Measurements from ENCODE around the gene QRFP.

QRFP gene

DNA sequence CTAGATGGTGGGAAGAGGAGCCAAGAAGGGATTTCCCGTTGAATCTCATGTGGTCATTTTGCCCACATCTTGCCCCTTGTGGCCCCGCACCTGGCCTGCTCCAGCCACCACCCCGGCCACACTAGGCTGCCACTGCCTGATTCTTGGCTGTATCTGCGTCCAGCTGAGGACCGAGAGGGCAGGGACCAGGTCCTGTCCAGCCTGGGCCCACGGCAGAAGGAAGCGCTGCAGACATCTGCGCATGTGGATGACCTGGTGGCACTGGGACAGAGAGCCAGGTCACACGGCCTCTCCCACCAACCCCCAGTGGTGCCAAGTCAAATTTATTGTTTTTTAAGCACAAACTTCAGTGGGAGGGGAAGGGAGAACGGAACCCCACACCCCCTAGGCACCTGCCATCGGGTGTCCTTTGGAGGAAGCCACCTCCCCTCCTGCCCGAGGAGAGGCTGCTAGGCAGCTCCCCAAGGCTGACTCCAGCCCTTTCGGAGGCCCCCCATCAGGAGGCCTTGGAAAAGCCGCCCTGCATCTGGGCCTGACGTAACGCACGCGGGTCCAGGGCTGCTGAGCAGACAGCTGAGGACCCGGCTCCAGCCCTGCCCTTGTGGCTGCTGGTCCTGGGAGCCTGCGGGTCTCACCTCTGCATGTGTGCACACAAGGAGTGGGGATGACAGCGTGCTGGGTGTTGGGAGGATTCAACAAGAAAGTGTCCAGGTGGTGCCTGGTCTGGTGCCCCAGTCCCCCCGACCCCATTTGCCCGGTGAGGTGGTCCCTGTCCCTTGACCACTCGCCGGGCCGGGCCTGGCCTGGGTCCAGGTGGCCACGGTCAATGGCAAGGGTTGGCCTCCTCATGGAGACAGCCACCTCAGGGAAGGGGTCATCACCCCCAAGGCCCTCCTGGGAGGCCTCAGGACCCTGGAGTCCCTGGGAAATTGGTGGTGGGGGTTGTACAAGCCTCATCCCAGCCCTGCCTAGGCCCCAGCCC is 5.9 kb upstream of the QRFP start:
- TF ChIP-seq, protein P1, sequence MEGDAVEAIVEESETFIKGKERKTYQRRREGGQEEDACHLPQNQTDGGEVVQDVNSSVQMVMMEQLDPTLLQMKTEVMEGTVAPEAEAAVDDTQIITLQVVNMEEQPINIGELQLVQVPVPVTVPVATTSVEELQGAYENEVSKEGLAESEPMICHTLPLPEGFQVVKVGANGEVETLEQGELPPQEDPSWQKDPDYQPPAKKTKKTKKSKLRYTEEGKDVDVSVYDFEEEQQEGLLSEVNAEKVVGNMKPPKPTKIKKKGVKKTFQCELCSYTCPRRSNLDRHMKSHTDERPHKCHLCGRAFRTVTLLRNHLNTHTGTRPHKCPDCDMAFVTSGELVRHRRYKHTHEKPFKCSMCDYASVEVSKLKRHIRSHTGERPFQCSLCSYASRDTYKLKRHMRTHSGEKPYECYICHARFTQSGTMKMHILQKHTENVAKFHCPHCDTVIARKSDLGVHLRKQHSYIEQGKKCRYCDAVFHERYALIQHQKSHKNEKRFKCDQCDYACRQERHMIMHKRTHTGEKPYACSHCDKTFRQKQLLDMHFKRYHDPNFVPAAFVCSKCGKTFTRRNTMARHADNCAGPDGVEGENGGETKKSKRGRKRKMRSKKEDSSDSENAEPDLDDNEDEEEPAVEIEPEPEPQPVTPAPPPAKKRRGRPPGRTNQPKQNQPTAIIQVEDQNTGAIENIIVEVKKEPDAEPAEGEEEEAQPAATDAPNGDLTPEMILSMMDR (IDR thresholded peaks at IDR 0.05; ENCODE audit: low read depth, low read length): no peak
- TF ChIP-seq POLR2A (IDR thresholded peaks at IDR 0.05; ENCODE audit: extremely low read depth, insufficient read length) (no peak), MYC (IDR thresholded peaks at IDR 0.05; ENCODE audit: low read depth, low read length) (no peak)
- TF ChIP-seq, protein P2, sequence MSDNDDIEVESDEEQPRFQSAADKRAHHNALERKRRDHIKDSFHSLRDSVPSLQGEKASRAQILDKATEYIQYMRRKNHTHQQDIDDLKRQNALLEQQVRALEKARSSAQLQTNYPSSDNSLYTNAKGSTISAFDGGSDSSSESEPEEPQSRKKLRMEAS (IDR thresholded peaks at IDR 0.05; ENCODE audit: low read depth, low read length): no peak
- no peak for DNase-seq (ENCODE audit: low read depth)
- H3K4me3 ChIP-seq (ENCODE audit: low read depth, low read length): no peak overlapping the region

DNA sequence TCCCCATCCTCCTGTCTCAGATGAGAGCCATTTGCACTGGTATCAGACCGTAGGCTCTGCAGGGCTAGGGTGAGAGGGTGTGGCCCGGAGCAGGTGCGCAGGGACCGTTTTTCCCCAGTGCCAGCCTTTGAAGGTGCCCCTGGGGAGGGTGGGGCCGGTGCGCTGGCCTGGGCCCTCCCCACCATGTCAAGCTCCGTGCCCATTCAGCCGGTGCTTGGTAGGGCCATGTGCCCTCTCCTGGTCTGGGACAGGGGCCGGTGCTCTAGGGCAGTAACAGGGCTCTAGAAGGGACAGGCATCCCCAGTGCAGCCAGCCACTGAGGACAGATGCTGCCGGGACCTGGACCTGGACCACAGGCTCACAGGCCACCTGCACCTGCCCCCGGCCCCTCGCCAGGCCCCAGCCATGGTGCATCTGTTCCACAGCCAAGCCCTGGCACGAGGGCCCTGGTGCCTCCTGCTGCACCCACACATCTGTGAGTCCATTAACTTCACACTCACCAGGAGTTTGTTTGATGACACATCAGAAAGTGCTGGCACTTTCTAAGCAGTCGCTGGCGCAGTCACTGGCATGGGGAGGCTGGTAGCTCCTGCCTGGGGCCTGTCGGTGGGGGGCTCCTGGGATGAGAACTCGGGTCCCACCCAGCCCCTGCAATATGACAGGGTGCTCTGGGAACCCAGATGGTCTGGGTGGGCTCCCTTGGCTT is 5.0 kb upstream of the QRFP start:
- no peak for TF ChIP-seq MYC (IDR thresholded peaks at IDR 0.05; ENCODE audit: low read depth, low read length)
- TF ChIP-seq, protein P2 (IDR thresholded peaks at IDR 0.05; ENCODE audit: low read depth, low read length): no peak
- TF ChIP-seq POLR2A (IDR thresholded peaks at IDR 0.05; ENCODE audit: extremely low read depth, insufficient read length): no peak
- TF ChIP-seq, protein P1 (IDR thresholded peaks at IDR 0.05; ENCODE audit: low read depth, low read length): no peak
- no peak overlapping the region for H3K4me3 ChIP-seq (ENCODE audit: low read depth, low read length)
- DNase-seq (ENCODE audit: low read depth): no peak

DNA sequence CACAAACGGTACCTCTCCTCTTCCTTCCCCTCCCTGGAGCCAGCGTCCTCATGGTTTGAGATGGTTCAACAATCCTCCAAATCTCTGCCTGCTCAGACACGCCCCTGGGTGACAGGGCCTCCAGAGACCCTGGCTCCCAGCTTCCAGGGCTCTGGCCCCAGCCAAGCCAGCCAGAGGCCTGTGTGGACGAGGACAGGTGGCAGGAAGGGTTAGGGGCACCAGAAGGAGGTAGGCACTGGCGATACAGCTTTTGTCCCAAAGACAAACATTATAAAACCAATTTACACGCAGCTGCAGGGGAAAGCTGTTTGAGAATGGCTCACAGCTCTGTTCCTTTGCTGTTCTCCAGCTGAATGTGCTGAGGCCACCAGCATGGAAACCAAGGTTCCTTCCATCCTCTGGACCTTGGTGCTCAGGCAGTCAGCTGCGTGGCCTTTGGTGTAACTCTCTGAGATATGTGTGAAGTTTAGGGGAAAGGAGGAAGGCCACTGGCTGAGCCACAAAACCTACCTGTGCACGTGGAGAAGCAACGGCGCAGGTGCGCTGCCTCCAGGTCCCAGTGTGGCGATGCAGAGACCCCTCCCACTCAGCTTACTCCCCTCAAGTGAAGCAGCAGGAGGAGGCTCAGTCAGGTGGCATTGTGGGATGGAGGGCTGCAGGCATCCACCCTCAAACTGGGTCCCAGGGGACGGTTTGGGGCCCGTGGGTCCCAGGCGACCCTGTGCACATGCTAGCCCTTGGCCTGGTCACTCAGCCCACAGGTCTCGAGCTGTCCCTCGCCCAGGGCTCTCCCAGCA is 4.3 kb upstream of the QRFP start:
- H3K4me3 ChIP-seq (ENCODE audit: low read depth, low read length): no peak overlapping the region
- DNase-seq (ENCODE audit: low read depth): no peak
- TF ChIP-seq, protein P1 (IDR thresholded peaks at IDR 0.05; ENCODE audit: low read depth, low read length): no peak
- no peak for TF ChIP-seq MYC (IDR thresholded peaks at IDR 0.05; ENCODE audit: low read depth, low read length)
- TF ChIP-seq POLR2A (IDR thresholded peaks at IDR 0.05; ENCODE audit: extremely low read depth, insufficient read length): no peak
- TF ChIP-seq, protein P2 (IDR thresholded peaks at IDR 0.05; ENCODE audit: low read depth, low read length): no peak

DNA sequence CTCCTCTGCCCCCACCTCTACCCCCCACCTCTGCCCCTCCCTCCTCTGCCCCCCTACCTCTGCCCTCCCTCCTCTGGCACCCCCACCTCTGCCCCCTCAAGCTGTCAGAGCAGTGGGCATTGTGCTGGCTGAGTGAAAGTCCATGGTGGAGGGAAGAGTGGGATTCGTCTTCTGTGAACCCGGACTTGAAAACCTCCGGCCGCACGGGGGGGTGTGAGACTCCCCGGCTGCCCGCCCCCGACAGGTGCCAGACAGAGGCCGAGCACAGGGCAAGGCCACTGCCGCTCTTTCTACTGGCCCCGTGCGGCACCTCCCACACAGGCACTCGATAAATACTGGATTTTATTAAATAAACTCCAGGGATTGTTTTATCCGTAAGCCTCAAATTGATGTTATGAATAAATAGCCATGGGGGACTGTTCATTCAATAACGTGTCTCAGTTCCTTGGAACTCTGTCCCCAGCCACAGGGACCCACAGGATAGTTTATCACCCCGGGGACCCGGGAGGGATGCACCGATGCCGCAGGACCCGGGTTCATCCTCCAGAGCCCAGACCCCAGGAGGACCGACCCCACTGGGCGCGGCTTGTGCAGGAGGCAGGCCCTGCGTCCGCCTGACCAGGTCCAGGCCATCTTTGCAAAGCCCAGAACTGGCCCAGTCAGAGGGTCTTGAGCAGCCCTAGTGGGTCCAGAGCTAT is 2.6 kb upstream of the QRFP start:
- DNase-seq (ENCODE audit: low read depth): no peak
- TF ChIP-seq, protein P2 (IDR thresholded peaks at IDR 0.05; ENCODE audit: low read depth, low read length): no peak
- no peak for TF ChIP-seq MYC (IDR thresholded peaks at IDR 0.05; ENCODE audit: low read depth, low read length)
- TF ChIP-seq, protein P1 (IDR thresholded peaks at IDR 0.05; ENCODE audit: low read depth, low read length): no peak
- no peak for TF ChIP-seq POLR2A (IDR thresholded peaks at IDR 0.05; ENCODE audit: extremely low read depth, insufficient read length)
- no peak overlapping the region for H3K4me3 ChIP-seq (ENCODE audit: low read depth, low read length)

DNA sequence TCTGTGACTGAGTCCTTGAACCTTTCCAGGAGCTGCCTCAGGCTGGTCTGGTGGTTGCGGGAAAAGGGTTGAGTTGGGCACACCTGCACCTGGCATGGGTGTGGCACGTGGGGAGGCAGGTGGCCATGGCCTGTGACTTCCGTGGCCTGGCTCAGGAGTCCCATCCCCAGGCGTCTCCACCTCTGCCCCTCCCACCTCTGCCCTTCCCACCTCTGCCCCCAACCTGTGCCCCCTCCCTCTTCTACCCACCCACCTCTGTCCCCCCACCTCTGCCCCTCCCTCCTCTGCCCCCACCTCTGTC is 1.9 kb upstream of the QRFP start:
- TF ChIP-seq, protein P2 (IDR thresholded peaks at IDR 0.05; ENCODE audit: low read depth, low read length): no peak
- no peak for TF ChIP-seq MYC (IDR thresholded peaks at IDR 0.05; ENCODE audit: low read depth, low read length)
- TF ChIP-seq, protein P1 (IDR thresholded peaks at IDR 0.05; ENCODE audit: low read depth, low read length): no peak
- TF ChIP-seq POLR2A (IDR thresholded peaks at IDR 0.05; ENCODE audit: extremely low read depth, insufficient read length): no peak
- no peak for DNase-seq (ENCODE audit: low read depth)
- no peak overlapping the region for H3K4me3 ChIP-seq (ENCODE audit: low read depth, low read length)

Measured in NB4 (cell line).